Stimulated activated CD8-positive, alpha-beta memory T cell treated with anti-CD3 and anti-CD28 coated beads, Interleukin-4, amount 100 ng/mL, for 48 hours (primary cell): ENCODE results near the gene MOGAT3.

Source experiments
- DNase-seq: peaks from one replicate; pipeline ENCODE4 v3.0.0-alpha.2; 2020

MOGAT3 gene

DNA sequence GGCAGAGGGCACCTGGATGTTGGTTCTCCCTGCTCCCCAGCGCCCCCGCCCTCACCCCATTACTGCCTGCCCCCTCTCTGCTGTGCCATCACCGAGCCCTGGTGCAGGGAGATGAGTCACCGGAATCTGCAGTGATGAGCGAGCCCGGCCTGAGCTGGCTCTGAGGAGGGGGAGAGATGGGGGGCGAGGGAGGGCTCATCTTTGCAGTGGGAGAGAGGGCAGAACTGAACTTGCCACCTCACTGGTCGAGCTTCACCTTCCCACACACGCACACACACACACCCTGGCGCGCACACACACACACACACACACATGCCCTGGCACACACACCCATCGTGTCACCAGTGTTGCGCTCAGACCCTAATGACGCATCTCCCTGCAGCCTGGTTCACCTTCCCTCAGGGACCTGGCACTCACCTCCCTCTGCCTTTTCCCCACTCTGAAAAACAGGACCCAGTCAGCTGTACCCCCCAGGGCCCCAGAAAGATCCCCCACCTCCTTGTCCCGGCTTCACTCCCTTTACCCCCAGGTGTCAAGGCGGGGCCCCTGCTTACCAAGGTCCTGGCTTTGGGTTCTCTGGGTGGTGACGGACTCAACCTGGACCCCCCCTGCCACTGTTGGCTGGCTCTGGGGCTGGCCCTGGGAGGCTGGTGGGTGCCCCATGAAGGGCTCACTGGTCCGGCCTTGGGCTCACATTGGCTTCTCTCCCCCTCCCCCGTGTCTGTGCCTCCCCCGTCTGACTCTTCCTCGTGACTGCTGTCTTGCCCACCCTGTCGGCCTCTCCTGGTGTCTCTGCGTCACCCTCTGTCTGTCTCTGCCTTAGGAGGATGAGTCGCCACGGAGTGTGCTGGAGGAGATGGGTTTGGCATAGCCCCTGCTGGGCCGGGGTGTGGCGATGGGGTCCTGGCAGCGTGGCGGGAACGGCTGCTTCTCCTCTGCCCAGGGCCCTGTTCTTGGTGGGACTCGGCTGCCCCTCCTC, 40.9 kb downstream of the MOGAT3 start:
- DNase-seq: no peak

DNA sequence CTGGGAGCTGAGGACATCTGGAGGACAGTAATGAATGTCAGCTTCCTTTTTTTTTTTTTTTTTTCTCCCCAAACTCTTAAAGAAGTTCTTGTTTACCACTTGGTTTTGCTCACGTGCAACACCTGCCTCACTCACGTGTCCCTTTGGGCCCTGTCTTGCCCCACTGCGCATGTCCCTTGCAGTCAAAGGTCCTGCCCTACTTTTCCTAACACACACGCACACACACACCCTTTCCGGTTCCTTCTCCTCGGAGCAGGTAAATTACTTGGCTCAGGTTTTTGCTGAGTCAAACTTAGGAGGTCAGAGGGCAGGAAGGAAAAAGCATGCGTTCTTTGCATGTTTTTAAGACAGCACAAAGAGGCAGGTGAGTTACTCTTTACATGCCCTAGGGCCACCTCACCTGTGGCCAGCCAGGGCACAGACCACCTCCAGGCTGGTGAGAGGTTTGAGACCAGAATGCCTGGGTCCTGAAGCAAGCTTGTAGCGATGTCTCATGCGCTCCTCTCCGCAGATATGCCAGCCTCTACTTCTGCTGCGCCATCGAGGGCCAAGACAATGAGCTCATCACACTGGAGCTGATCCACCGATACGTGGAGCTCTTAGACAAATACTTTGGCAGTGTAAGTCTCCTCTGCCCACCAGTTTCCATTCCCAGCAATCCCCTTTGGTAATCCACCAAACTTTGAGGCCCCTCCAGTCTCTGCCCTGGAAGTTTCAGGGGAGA, 43.8 kb downstream of the MOGAT3 start:
- no peak for DNase-seq

DNA sequence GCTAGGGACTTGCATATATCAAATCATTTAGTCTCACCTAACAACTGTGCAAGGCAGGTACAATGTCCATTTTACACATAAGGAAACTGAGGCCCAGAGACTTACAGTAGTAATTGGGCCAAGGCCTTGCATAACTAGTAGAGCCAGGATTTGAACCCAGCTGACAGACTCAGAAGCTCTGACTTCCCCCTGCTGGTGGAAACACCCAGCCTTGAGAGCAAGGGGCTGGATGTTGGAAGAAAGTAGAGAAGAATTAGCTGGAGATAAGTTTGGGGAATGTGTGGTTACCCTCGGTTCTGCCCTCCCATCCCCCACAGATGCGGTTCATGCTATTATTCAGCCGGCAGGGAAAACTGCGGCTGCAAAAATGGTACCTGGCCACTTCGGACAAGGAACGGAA, 44.6 kb downstream of the MOGAT3 start:
- no peak for DNase-seq

DNA sequence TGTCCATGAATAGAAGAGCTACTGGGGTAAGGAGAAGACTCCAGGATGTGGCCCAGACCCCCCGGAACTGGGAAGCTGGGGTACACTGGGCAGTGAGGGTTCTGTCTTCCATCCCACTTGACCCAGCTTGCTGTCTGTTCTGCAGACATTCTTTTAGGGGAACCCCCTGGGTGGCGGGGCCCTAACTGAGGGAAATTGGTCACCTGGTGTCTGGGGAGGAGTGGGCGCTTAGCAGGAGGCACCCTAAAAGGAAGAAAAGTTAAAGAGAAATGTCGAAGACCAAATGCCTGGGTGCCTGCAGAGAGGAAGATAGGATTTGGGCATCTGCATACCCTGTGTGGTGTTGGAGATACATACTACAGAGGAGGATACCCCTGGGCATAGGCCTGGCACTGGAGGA, 45.5 kb downstream of the MOGAT3 start:
- peak; percentile 27 for DNase-seq

DNA sequence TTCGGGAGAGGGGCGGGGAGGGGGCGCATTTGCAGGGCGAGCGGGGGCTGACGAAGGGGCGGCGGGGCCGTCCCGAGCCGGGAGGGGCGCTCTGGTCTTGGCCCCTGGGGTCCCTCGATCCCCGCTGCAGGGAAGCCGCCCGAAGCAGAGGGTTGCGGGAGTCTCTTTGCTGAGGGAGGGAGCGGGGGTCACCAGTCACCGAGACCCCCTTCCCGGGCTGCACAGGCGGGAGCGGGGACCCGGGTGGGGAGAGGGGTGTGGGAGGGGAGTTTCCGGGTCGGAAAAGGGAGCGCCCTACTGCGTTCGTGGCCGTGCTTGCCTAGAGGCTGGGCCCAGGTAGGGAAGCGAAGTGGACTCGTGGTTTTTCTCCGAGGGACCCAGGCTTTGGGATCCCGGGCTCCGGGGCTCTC, 46.1 kb downstream of the MOGAT3 start:
- peak; percentile 33 for DNase-seq

DNA sequence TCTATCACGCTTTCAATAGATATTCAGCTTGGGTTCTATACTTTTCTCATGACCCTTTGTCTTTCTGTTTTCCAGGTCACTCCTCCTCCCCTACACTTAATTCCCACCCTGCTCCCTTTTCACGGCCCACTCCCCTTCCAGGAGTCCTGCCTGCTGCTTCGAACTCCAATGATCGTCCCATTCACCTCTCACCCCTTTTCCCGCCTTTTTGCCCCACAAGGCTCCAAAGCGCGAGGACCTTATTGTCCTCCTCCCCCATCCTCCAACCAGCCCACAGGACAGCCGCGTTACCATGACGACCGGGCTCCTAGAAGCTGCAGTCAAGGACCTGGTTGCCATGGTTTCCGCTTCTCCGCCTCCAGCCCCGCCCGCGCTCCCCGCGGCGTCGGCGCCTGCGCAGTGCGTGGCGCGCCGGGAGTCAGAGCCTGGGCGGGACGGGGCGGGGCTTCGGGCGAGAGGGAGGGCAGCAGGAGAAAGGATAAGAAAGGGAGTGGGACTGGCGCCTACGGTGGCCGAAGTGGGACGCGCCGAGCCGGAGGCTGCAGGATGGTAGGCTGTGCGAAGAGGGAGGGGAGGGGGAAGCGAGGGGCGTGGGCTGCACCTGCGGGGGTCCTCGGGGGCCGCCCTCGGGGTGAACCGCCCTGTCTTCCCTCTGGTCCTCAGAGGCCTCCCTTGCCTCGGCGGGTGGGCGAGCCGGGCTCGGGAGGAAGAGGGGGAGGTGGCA, 46.7 kb downstream of the MOGAT3 start, which contains the start of gene AP1S1:
Gene AP1S1, plus strand, starts transcription at position 508 of the 724 bp plus-strand sequence. Its CDS starts 39 bp downstream, at position 547.
- DNase-seq: peak; percentile 94

DNA sequence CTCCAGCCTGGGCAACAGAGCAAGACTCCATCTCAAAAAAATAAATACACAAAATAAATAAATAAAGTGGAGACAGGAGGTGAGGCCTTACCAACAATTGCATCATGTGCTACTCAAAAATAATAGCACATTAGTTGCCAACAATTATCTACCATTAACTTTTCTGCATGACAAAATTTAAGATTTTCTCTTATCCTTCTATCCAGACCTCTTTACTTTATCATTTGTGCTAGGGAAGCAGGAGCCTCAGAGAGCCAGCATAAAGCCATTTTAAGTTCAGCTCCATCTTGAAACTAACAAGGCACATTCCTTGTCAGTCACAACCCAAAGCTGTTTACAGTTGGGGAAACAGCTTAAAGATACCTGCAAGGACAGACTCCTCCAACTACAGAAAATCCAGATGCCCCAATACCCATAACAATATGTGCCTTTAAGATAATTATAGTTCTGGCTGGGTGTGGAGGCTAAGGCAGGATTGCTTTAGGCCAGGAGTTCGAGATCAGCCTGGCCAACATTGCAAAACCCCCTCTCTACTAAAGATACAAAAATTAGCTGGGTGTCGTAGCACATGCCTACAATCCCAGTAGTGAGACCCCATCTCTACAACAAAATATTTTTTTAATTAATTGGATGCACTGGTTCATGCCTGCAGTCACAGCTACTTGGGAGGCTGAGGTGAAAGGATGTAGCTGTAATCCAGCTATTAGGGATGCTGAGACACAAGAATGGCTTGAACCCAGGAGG, 48.8 kb downstream of the MOGAT3 start:
- DNase-seq: no peak
